K562 (cell line): Measurements from ENCODE around the gene AP1B1. TPM values are rescaled to one million over a fixed set of nuclear protein-coding genes. Genes with fewer than 3 reads are reported as not detected.

Experiments used
- BRD9 ChIP-seq: fragments of 450-650 bp; IDR thresholded peaks from 2 replicates; pipeline ENCODE4 v1.6.1; 2018; ENCODE audit warnings: low read depth; ENCODE audit not compliant: partially characterized antibody
- CEBPZ ChIP-seq: fragments of 150-350 bp; IDR thresholded peaks from 2 replicates; pipeline ENCODE4 v1.6.1; 2014; ENCODE audit warnings: low read depth, mild to moderate bottlenecking, low read length, borderline replicate concordance
- EP400 ChIP-seq: fragments of 450-650 bp; IDR thresholded peaks from 2 replicates; pipeline ENCODE4 v1.6.1; 2017; ENCODE audit warnings: antibody characterized with exemption, mild to moderate bottlenecking, moderate library complexity
- LARP7 ChIP-seq: fragments of 450-650 bp; IDR thresholded peaks from 2 replicates; pipeline ENCODE4 v1.6.1; 2016
- PRMT5 ChIP-seq: sonication (generic); formaldehyde crosslinking; IDR thresholded peaks from 2 replicates; pipeline ENCODE4 v1.5.0; 2020; ENCODE audit warnings: missing genetic modification reagents
- RBFOX2 ChIP-seq: fragments of 200-400 bp; formaldehyde crosslinking; IDR thresholded peaks from 2 replicates; pipeline ENCODE4 v1.6.1; 2017; ENCODE audit warnings: low read depth, mild to moderate bottlenecking, low read length, moderate library complexity
- TOE1 ChIP-seq, 2 experiments: fragments of 450-650 bp in 1 of 2; sonication (generic) in 1 of 2; formaldehyde crosslinking in 1 of 2; IDR thresholded peaks; 2 replicates each; pipeline versions ENCODE4 v1.7.1 to v1.8.0; 2016 to 2022; ENCODE audit warnings: borderline replicate concordance in 2 of 2, mild to moderate bottlenecking in 2 of 2, antibody characterized with exemption in 1 of 2, inconsistent platforms in 1 of 2, low read depth in 1 of 2, missing genetic modification reagents in 1 of 2, moderate library complexity in 1 of 2
- TRIM25 ChIP-seq: fragments of 450-650 bp; IDR thresholded peaks from 2 replicates; pipeline ENCODE4 v1.7.0; 2016; ENCODE audit warnings: borderline replicate concordance
- XRCC3 ChIP-seq: fragments of 450-650 bp; IDR thresholded peaks from 2 replicates; pipeline ENCODE4 v1.6.1; 2017; ENCODE audit warnings: mild to moderate bottlenecking, moderate library complexity
- ZBTB7A ChIP-seq: IDR thresholded peaks from 2 replicates; pipeline ENCODE4 v1.6.1; 2011; ENCODE audit warnings: low read depth, mild to moderate bottlenecking, low read length, moderate library complexity, borderline replicate concordance; ENCODE audit not compliant: control insufficient read depth
- ZMIZ1 ChIP-seq, 2 experiments: fragments of 150-350 bp in 1 of 2; IDR thresholded peaks; 2 replicates each; pipeline ENCODE4 v1.6.1; 2012 to 2016; ENCODE audit warnings: low read depth in 2 of 2, low read length in 2 of 2, mild to moderate bottlenecking in 1 of 2, moderate library complexity in 1 of 2
- ZNF133 ChIP-seq: fragments of 250-450 bp; sonication (Bioruptor Pico); IDR thresholded peaks from 2 replicates; pipeline ENCODE4 v1.4.0; 2020; ENCODE audit warnings: mild to moderate bottlenecking
- ZNF146 ChIP-seq: IDR thresholded peaks from one replicate; pipeline ENCODE4 v1.6.1; 2018; ENCODE audit warnings: missing compliant biosample characterization; ENCODE audit not compliant: unreplicated experiment
- ZNF280B ChIP-seq: fragments of 250-450 bp; sonication (Bioruptor Pico); IDR thresholded peaks from 2 replicates; pipeline ENCODE4 v1.5.1; 2021; ENCODE audit warnings: mild to moderate bottlenecking
- ZNF324 ChIP-seq: fragments of 250-450 bp; sonication (Bioruptor Pico); IDR thresholded peaks from 2 replicates; pipeline ENCODE4 v1.4.0; 2020; ENCODE audit warnings: mild to moderate bottlenecking
- polyA plus RNA-seq, 8 experiments: library from polyadenylated mRNA; depleted of rRNA in 4 of 8; stranded (reverse) in 5 of 8; unstranded in 3 of 8; fragments of >200 nt; fragmentation: Nextera tagmentation in 2 of 8; fragmentation: Illumina TruSeq in 1 of 8; extraction: Ambion mirVana in 2 of 8; extraction: Trizol in 1 of 8; gene quantifications; 2 replicates each; pipeline versions ENCODE4 v1.2.1 to v1.2.3, GENCODE V29; 2011 to 2014; ENCODE audit warnings: inconsistent platforms in 1 of 8, missing spikeins in 1 of 8
- total RNA-seq, 7 experiments: library from RNA; depleted of rRNA in 6 of 7; stranded (reverse); fragments of >200 nt in 6 of 7; fragmentation: Illumina TruSeq in 2 of 7; extraction: Trizol in 2 of 7; gene quantifications; 2 replicates each; pipeline versions ENCODE4 v1.2.1 to v1.2.3, GENCODE V29; 2011 to 2021; ENCODE audit warnings: low replicate concordance in 1 of 7

AP1B1 gene
- total and polyA plus RNA-seq, 9 of the 15 experiments (the other 6 are each of a cell fraction or from before 2014, with no cell fraction given): 1.2 to 60.9 (median 30.1) TPM

- TF ChIP-seq ZMIZ1 (IDR thresholded peaks at IDR 0.05; ENCODE audit: low read depth in 2 of 2, low read length in 2 of 2): no peak
- TF ChIP-seq BRD9: peak; percentile 41
- no peak for TF ChIP-seq TRIM25
- peak; percentile 73; the same call in 1 of the 2 replicates for TF ChIP-seq ZBTB7A
- no peak for TF ChIP-seq XRCC3
- peak; percentile 68 for TF ChIP-seq EP400
- no peak for TF ChIP-seq CEBPZ
- no peak for TF ChIP-seq ZNF280B
- TF ChIP-seq ZNF133: no peak
- peak; percentile 83 for TF ChIP-seq TOE1 (IDR thresholded peaks at IDR 0.05; ENCODE audit: borderline replicate concordance)
- TF ChIP-seq TOE1 (CRISPR knock-in tag; IDR thresholded peaks at IDR 0.05; ENCODE audit: borderline replicate concordance, low read depth): no peak
- TF ChIP-seq ZNF146 (CRISPR knock-in tag): no peak
- TF ChIP-seq PRMT5: no peak
- TF ChIP-seq LARP7: no peak
- TF ChIP-seq RBFOX2: peak; percentile 89
- TF ChIP-seq ZNF324 (CRISPR knock-in tag): no peak
Observed at GRCh38 chr22:29306175-29306834, 82.1 kb downstream of the AP1B1 start, which contains the start of gene GAS2L1 (continued).
